Rectal smooth muscle tissue (tissue), 1 donor: ENCODE measurements around the gene ILF3.
"Not testable (repeated sequence)": the region's sequence is repeated elsewhere in the genome, so short reads cannot be mapped to it uniquely, and the experiment has no call there.

Experiments used
- H3K27ac ChIP-seq: one replicate; pipeline ENCODE4 v1.7.0; 2013; ENCODE audit warnings: low read depth, low read length, inconsistent platforms
- H3K27me3 ChIP-seq: one replicate; pipeline ENCODE4 v1.7.0; 2013; ENCODE audit warnings: low read length; ENCODE audit not compliant: control insufficient read depth, insufficient read depth
- H3K36me3 ChIP-seq: one replicate; pipeline ENCODE4 v1.7.0; 2013; ENCODE audit warnings: low read length; ENCODE audit not compliant: control insufficient read depth, insufficient read depth
- H3K4me1 ChIP-seq: one replicate; pipeline ENCODE4 v1.7.0; 2013; ENCODE audit warnings: low read length; ENCODE audit not compliant: control insufficient read depth, insufficient read depth
- H3K4me3 ChIP-seq: one replicate; pipeline ENCODE4 v1.7.0; 2013; ENCODE audit warnings: low read length
- H3K9ac ChIP-seq: one replicate; pipeline ENCODE4 v1.7.0; 2013; ENCODE audit warnings: low read length

Gene ILF3

DNA sequence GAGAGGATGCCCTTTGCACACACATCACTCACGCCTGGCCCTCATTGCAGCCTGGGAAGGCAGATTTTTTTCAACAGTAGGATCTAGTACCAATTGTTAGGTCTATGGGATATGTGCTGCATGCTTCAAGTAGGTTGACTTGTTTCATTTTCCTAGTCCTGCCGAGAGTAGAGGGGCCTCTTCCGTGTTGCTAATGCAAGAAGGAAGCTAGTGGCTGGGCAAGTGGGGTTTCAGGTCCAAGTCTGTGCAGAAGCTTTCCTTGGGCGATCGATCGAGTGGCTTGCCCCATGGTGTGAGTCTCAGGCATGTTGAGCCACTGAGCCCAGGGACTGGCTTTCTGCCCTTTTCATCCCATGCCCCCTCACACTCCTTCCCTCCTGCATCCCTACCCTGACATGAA lies 13.7 kb downstream of the ILF3 start:
- Histone ChIP-seq H3K27me3 (no peaks in the 10 kb centered on the region), H3K4me1 (no peaks in the 10 kb centered on the region), H3K36me3 (peaks cover 7% of the 10 kb centered on the region), H3K4me3 (no peak overlapping the region), H3K27ac (no peak overlapping the region), H3K9ac (no peak overlapping the region)

DNA sequence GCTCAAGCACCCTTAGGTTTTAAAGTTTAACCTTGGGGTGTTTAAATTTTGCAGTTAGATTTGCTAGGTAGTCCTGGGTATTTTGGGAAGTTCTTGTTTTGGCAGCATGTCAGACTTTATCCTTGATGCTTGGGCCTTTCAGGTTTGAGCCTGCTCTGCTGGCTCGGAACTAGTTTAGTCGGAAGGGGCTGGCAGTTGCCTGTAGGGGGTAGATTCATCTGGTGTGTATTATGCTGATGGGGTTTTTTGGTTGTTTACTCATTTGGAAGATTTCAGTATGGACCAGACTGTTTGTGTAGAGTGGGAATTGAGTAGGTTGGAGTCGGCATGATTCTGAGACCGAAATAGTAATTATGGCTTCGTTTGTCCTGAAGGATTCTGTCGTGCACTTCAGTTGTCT lies 15.1 kb downstream of the ILF3 start:
- Histone ChIP-seq H3K36me3 (peaks cover 9% of the 10 kb centered on the region), H3K4me1 (no peaks in the 10 kb centered on the region), H3K4me3 (no peak overlapping the region), H3K9ac (no peak overlapping the region), H3K27ac (no peak overlapping the region), H3K27me3 (no peaks in the 10 kb centered on the region)

- peaks cover 9% of the 10 kb centered on the region for H3K36me3 ChIP-seq
- H3K4me3 ChIP-seq = no peak overlapping the region
- H3K9ac ChIP-seq = no peak overlapping the region
- H3K27me3 ChIP-seq = no peaks in the 10 kb centered on the region
- no peak overlapping the region for H3K27ac ChIP-seq
- H3K4me1 ChIP-seq = no peaks in the 10 kb centered on the region
Measured at GRCh38 chr19:10670182-10670581, 16.0 kb downstream of the ILF3 start.

GRCh38 chr19:10670876-10671804 lies 17.0 kb downstream of the ILF3 start:
- Histone ChIP-seq H3K4me3 (no peak overlapping the region), H3K27me3 (no peaks in the 10 kb centered on the region), H3K9ac (no peak overlapping the region), H3K36me3 (peaks cover 15% of the 10 kb centered on the region), H3K27ac (no peak overlapping the region), H3K4me1 (no peaks in the 10 kb centered on the region)

- H3K36me3 ChIP-seq = peaks cover 15% of the 10 kb centered on the region
- not testable (repeated sequence) for H3K4me1 ChIP-seq, H3K9ac ChIP-seq, H3K27me3 ChIP-seq, H3K4me3 ChIP-seq, H3K27ac ChIP-seq
Measured at GRCh38 chr19:10671922-10672321, 17.8 kb downstream of the ILF3 start.

DNA sequence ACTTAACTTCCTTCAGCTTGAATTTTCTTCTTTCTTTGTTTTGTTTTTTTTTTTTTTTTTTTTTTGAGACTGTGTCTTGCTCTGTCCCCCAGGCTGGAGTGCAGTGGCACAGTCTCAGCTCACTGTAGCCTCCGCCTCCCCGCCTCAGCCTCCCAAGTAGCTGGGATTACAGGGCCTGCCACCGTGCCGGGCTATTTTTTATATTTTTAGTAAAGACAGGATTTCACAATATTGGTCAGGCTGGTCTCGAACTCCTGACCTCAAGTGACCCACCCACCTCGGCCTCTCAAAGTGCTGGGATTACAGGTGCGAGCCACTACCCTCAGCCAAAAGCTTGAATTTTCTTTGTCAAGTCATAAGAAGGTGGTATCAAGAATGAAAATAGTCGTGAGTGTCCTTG lies 21.1 kb downstream of the ILF3 start:
- not testable (repeated sequence) for H3K4me3 ChIP-seq, H3K27ac ChIP-seq, H3K9ac ChIP-seq, H3K27me3 ChIP-seq, H3K4me1 ChIP-seq
- H3K36me3 ChIP-seq = peaks cover 42% of the 10 kb centered on the region

GRCh38 chr19:10677751-10678150 lies 23.6 kb downstream of the ILF3 start:
- Histone ChIP-seq H3K9ac (no peak overlapping the region), H3K4me3 (no peak overlapping the region), H3K27ac (no peak overlapping the region), H3K36me3 (peaks cover 61% of the 10 kb centered on the region), H3K4me1 (no peaks in the 10 kb centered on the region), H3K27me3 (no peaks in the 10 kb centered on the region)

DNA sequence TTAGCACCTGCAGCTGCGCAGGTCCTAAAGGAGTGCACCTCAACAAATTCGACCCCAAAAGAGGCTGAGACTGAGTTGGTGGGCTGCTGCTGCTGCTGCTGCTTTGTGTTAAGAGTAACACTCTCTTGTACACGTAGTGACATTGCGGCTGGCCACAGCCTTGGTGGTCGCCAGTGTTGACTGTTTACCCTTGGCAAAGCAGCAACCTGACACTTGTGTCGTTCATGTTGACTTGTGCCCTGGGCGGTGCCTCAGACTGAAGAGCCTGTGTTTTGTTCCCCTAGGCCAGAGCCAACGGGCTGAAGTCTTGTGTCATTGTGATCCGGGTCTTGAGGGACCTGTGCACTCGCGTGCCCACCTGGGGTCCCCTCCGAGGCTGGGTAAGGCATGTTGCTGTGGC lies 24.7 kb downstream of the ILF3 start:
- no peak overlapping the region for H3K27ac ChIP-seq
- no peaks in the 10 kb centered on the region for H3K4me1 ChIP-seq
- H3K27me3 ChIP-seq = no peaks in the 10 kb centered on the region
- H3K4me3 ChIP-seq = no peak overlapping the region
- no peak overlapping the region for H3K9ac ChIP-seq
- H3K36me3 ChIP-seq = peaks cover 69% of the 10 kb centered on the region

DNA sequence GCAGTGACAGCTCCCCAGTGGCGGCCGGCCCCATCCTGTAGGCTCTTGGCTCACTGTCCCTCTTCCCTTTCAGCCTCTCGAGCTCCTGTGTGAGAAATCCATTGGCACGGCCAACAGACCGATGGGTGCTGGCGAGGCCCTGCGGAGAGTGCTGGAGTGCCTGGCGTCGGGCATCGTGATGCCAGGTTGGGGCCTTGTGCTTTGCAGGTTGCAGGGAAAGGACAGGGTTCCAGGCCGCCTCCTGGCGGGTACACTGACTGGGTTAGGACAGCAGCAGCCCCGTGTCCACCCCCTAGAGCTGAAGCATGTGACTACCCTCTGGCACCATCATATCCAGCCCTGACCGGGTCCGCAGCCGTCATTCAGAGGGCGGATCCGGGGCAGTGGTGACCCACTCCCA lies 25.6 kb downstream of the ILF3 start:
- no peak overlapping the region for H3K9ac ChIP-seq
- H3K36me3 ChIP-seq = peaks cover 72% of the 10 kb centered on the region
- no peak overlapping the region for H3K27ac ChIP-seq
- no peak overlapping the region for H3K4me3 ChIP-seq
- no peaks in the 10 kb centered on the region for H3K4me1 ChIP-seq
- no peaks in the 10 kb centered on the region for H3K27me3 ChIP-seq

- Histone ChIP-seq H3K27ac (no peak overlapping the region), H3K36me3 (peaks cover 74% of the 10 kb centered on the region), H3K27me3 (no peaks in the 10 kb centered on the region)
Measured at GRCh38 chr19:10680545-10681135, 26.5 kb downstream of the ILF3 start.

GRCh38 chr19:10681658-10682057 lies 27.5 kb downstream of the ILF3 start:
- Histone ChIP-seq H3K4me1 (no peaks in the 10 kb centered on the region), H3K27me3 (no peaks in the 10 kb centered on the region), H3K4me3 (no peak overlapping the region), H3K27ac (no peak overlapping the region), H3K9ac (no peak overlapping the region), H3K36me3 (peaks cover 80% of the 10 kb centered on the region)

More at GRCh38 chr19:10680545-10681135, 26.5 kb downstream of the ILF3 start:
- no peaks in the 10 kb centered on the region for H3K4me1 ChIP-seq
- H3K9ac ChIP-seq = no peak overlapping the region
- no peak overlapping the region for H3K4me3 ChIP-seq

DNA sequence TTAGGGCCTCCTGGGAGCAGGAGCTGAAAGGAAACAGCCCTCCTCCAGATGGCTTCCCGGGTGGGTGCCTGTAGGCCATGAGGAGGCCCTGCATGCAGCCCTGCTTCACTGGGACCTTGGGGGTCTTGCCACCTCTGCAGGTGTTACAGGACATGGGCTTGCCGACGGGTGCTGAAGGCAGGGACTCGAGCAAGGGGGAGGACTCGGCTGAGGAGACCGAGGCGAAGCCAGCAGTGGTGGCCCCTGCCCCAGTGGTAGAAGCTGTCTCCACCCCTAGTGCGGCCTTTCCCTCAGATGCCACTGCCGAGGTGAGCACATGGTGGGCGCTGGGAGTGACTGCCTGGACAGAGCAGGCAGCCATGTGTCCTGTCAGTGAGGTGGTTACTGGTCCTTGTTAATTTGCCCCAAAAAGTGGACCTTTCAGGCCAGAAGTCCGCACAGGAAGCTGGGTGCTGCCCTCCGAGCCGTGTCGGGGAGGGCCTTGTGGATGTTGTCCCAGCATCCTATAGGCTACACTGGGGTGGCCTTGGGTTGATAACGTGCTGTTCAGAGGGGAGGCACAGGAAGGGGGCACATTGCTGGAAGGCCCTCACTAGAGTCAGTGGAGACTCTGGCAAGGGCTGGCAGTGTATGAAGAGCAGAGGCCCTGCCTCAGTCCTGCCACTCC lies 28.4 kb downstream of the ILF3 start:
- H3K36me3 ChIP-seq = peaks cover 78% of the 10 kb centered on the region
- H3K27ac ChIP-seq = no peak overlapping the region
- no peaks in the 10 kb centered on the region for H3K4me1 ChIP-seq
- no peaks in the 10 kb centered on the region for H3K27me3 ChIP-seq
- H3K4me3 ChIP-seq = no peak overlapping the region
- H3K9ac ChIP-seq = no peak overlapping the region
